ENCODE data around the gene ENDOG.
"Not testable (repeated sequence)": the region's sequence is repeated elsewhere in the genome, so short reads cannot be mapped to it uniquely, and the experiment has no call there.

GRCh38 chr9:128851024-128851423, 32.7 kb downstream of the ENDOG start:
- not testable (repeated sequence) for TF ChIP-seq EZH2phosphoT487 (IDR thresholded peaks at IDR 0.05; ENCODE audit: unreplicated experiment); EZH2 (IDR thresholded peaks at IDR 0.05; ENCODE audit: low read depth, unreplicated experiment)

Data from GM23338 (cell line).